Astrocyte of the spinal cord (primary cell): ENCODE results near the gene BTG1.

Source experiments
- DNase-seq: peaks from one replicate; pipeline ENCODE4 v3.0.0; 2011; ENCODE audit warnings: low read depth, low spot score
- H3K4me3 ChIP-seq: 2 replicates; pipeline ENCODE4 v1.5.1; 2011; ENCODE audit warnings: low read depth, mild to moderate bottlenecking, low read length, moderate library complexity
- CTCF ChIP-seq: IDR thresholded peaks from 2 replicates; pipeline ENCODE4 v1.5.1; 2012; ENCODE audit warnings: low read depth, mild to moderate bottlenecking, low read length, inconsistent platforms
- in situ Hi-C: cut with HindIII; loops from 2 replicates; pipeline ENCODE4 v1.10.0; 2017; ENCODE audit warnings: low sequenced_read_pairs

Gene BTG1

GRCh38 chr12:92146497-92147224 is 1.0 kb upstream of the BTG1 start:
- in situ Hi-C loops, result no loop called here

GRCh38 chr12:92145481-92145730 is 240 bp downstream of the BTG1 start:
- no peak for DNase-seq
- TF ChIP-seq CTCF, result no peak
- in situ Hi-C loops, result no loop called here
- H3K4me3 ChIP-seq, result peak overlapping the region; percentile 94

More at GRCh38 chr12:92146497-92147224, 1.0 kb upstream of the BTG1 start:
- DNase-seq, result no peak
- peak overlapping the region; percentile 71 for H3K4me3 ChIP-seq
- no peak for TF ChIP-seq CTCF

- in situ Hi-C loops, result no loop called here
- TF ChIP-seq CTCF, result peak; percentile 15
- DNase-seq, result peak; percentile 59
- H3K4me3 ChIP-seq, result peak overlapping the region; percentile 94
Measured at GRCh38 chr12:92144631-92145480, 790 bp downstream of the BTG1 start.

- peak; percentile 97 for DNase-seq
- peak; percentile 83 for TF ChIP-seq CTCF
- in situ Hi-C loops, result no loop called here
- peak overlapping the region; percentile 94 for H3K4me3 ChIP-seq
Measured at GRCh38 chr12:92143686-92144630, 1.7 kb downstream of the BTG1 start.

- TF ChIP-seq CTCF, result no peak
- in situ Hi-C loops, result no loop called here
- DNase-seq, result no peak
- H3K4me3 ChIP-seq, result peak overlapping the region; percentile 94
Measured at GRCh38 chr12:92143258-92143657, 2.4 kb downstream of the BTG1 start.

- in situ Hi-C loops, result no loop called here
- no peak for TF ChIP-seq CTCF
- H3K4me3 ChIP-seq, result peak overlapping the region; percentile 94
- DNase-seq, result no peak
Measured at GRCh38 chr12:92142251-92142926, 3.3 kb downstream of the BTG1 start.
